ENCODE data around the gene CAB39. TPM values are rescaled to one million over a fixed set of nuclear protein-coding genes. Genes with fewer than 3 reads are reported as not detected.

The CAB39 gene
- total RNA-seq, 1 experiment from 2014 or later: 39.9 TPM

GRCh38 chr2:230761704-230762103 lies 49.1 kb downstream of the CAB39 start:
- BruUV-seq (replicated peaks): no TSS peak
- no peaks in the 10 kb centered on the region for H3K27me3 ChIP-seq (ENCODE audit: control insufficient read depth, insufficient read depth, low read length)
- H3K4me3 ChIP-seq (ENCODE audit: low read depth in 2 of 2, low read length in 2 of 2): no peak overlapping the region
- DNase-seq (ENCODE audit: low read depth, low spot score) (no peak), ATAC-seq (no peak)
- ChIA-PET POLR2A (no interaction called here), CTCF (no interaction called here)
- no peaks in the 10 kb centered on the region for H3K36me3 ChIP-seq (ENCODE audit: control insufficient read depth, insufficient read depth, low read length)
- in situ Hi-C loops (cut with HindIII; ENCODE audit: low pct_unique_long_range_greater_than_20kb, low sequenced_read_pairs) (no loop called here), intact Hi-C loops (cut with micrococcal nuclease; ENCODE audit: unreplicated experiment) (no loop called here)
- H3K27ac ChIP-seq (ENCODE audit: low read length): no peak overlapping the region
- no peaks in the 10 kb centered on the region for H3K4me1 ChIP-seq (ENCODE audit: control insufficient read depth, insufficient read depth, low read length)
- H3K9me3 ChIP-seq (ENCODE audit: control insufficient read depth, insufficient read depth, low read depth, low read length): no peaks in the 10 kb centered on the region
- TF ChIP-seq SIN3A (IDR thresholded peaks at IDR 0.05; ENCODE audit: borderline replicate concordance, insufficient read depth, low read depth, low read length) (no peak), CTCF (IDR thresholded peaks at IDR 0.05) (no peak), REST (IDR thresholded peaks at IDR 0.05; ENCODE audit: insufficient read depth in 1 of 2, low read depth in 2 of 2, low read length in 1 of 2) (no peak), POLR2AphosphoS5 (IDR thresholded peaks at IDR 0.05; ENCODE audit: low read depth, low read length) (no peak), TCF7L2 (IDR thresholded peaks at IDR 0.05; ENCODE audit: low read depth, low read length) (no peak)

GRCh38 chr2:230762317-230762896 lies 49.8 kb downstream of the CAB39 start:
- BruUV-seq (replicated peaks): no TSS peak
- ATAC-seq: peak; percentile 99
- POLR2A ChIA-PET: no interaction called here
- Histone ChIP-seq H3K4me1 (ENCODE audit: control insufficient read depth, insufficient read depth, low read length) (no peaks in the 10 kb centered on the region), H3K27ac (ENCODE audit: low read length) (no peak overlapping the region), H3K27me3 (ENCODE audit: control insufficient read depth, insufficient read depth, low read length) (no peaks in the 10 kb centered on the region), H3K4me3 (ENCODE audit: low read depth in 2 of 2, low read length in 2 of 2) (no peak overlapping the region), H3K36me3 (ENCODE audit: control insufficient read depth, insufficient read depth, low read length) (no peaks in the 10 kb centered on the region), H3K9me3 (ENCODE audit: control insufficient read depth, insufficient read depth, low read depth, low read length) (no peaks in the 10 kb centered on the region)
- intact Hi-C loops (cut with micrococcal nuclease; ENCODE audit: unreplicated experiment) (no loop called here), in situ Hi-C loops (cut with HindIII; ENCODE audit: low pct_unique_long_range_greater_than_20kb, low sequenced_read_pairs) (no loop called here)
- TF ChIP-seq SIN3A (IDR thresholded peaks at IDR 0.05; ENCODE audit: borderline replicate concordance, insufficient read depth, low read depth, low read length): no peak
- TF ChIP-seq REST (IDR thresholded peaks at IDR 0.05; ENCODE audit: insufficient read depth in 1 of 2, low read depth in 2 of 2, low read length in 1 of 2): no peak
- TF ChIP-seq CTCF (IDR thresholded peaks at IDR 0.05): peak; percentile 82
- TF ChIP-seq TCF7L2 (IDR thresholded peaks at IDR 0.05; ENCODE audit: low read depth, low read length): no peak
- TF ChIP-seq POLR2AphosphoS5 (IDR thresholded peaks at IDR 0.05; ENCODE audit: low read depth, low read length): no peak
- CTCF ChIA-PET: no interaction called here
- no peak for DNase-seq (ENCODE audit: low read depth, low spot score)
